HG03457 (cell line): ENCODE data around the gene MYO3B.
"Not testable (repeated sequence)": the region's sequence is repeated elsewhere in the genome, so short reads cannot be mapped to it uniquely, and the experiment has no call there.

Experiments
- ATAC-seq: cut with Tn5 transposase; IDR thresholded peaks from one replicate; pipeline ENCODE4 v1.9.1; 2021; ENCODE audit warnings: moderate number of reproducible peaks; ENCODE audit not compliant: unreplicated experiment

The MYO3B gene

DNA sequence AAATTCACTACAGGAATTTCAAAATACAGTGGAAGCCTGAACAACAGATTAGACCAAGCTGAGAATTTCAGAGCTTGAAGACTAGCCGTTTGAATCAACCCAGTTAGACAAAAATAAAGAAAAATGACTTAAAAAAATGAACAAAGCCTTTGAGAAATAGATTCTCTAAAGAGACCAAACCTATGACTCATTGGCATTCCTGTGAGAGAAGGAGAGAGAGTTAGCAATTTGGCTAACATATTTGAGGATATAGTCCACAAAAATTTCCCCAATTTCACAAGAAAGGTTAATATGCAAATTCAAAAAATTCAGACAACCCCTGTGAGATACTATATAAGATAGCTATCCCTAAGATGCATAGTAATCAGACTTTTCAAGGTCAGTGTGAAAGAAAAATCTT, 78.0 kb downstream of the MYO3B start:
- no peak for ATAC-seq

DNA sequence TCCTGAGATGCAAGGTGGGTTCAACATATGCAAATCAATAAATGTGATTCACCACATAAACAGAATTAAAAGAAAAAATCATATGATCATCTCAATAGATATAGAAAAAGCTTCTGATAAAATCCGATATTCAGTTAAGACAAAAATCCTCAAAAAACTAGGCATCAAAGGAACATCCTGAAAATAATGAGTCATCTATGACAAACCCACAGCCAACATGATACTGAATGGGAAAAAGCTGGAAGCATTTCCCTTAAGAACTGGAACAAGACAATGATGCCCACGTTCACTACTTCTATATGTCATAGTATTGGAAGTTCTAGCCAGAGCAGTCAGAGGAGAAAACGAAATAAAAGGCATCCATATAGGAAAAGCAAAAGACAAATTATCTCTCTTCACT, 80.4 kb downstream of the MYO3B start:
- ATAC-seq = no peak

DNA sequence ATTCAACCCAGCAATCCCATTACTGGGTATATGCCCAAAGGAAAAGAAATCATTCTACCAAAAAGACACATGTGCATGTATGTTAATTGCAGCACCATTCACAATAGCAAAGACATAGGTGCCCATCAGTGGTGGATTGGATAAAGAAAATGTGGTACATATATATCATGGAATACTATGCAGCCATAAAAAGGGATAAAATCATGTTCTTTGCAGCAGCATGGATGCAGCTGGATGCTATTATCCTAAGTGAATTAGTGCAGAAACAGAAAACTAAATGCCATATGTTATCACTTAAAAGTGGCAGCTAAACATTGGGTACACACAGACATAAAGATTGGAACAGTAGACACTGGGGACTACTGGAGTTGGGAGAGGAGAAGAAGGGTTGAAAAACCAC, 82.2 kb downstream of the MYO3B start:
- no peak for ATAC-seq

DNA sequence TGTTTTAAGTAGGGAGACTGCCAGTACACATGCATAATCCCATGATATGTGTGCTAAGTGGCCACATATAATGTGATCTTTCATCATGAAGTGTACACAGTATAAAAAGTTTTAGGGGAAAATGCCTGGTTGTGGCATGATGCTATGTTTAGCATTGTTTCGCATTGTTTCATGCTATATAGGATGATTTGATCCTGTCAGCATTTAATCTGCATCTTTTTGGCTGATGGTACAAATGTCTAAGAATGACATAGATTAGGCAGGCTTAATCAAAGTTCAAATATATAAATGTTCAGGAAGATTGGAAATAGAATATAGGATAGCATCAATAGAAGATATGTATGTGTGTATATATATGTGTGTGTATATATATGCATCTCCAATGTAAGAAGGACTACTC, 83.6 kb downstream of the MYO3B start:
- ATAC-seq = no peak

DNA sequence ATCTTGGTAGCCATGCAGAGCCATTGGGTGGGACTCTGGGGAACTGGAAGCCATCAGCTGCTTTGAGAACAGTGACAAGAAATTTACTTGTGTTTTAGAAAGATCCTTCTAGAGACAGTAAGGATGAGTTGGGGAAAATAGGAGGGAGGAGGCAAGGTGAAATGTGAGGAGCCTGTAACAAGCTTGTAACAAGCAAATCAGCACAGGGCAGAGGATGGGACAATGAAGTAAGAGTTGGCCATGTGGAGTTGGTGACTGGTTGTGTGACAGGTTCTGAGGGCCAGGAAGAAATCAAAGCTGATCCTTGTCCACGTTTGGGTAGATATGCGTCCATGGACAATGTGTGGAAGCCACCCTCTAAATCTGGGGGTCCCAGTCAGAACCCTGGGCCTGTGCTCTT, 84.4 kb downstream of the MYO3B start:
- no peak for ATAC-seq

DNA sequence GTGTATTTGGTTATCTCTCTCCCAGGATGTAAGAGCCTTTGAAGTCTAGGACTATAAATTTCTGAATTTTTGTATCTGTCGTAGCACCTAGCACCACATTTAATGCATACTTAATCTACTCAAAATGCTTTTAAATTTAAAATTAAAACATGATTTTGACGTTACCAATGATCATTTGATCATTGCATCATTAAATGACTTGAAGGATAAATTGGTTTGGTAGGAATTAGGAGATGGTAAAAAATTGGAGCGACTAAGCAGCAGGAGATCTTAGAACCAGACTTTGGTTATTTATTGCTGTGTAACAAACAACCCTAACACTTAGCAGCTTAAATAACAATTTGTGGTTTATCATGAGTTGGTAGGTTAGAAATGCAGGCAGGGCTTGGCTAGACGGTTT, 84.9 kb downstream of the MYO3B start:
- no peak for ATAC-seq

DNA sequence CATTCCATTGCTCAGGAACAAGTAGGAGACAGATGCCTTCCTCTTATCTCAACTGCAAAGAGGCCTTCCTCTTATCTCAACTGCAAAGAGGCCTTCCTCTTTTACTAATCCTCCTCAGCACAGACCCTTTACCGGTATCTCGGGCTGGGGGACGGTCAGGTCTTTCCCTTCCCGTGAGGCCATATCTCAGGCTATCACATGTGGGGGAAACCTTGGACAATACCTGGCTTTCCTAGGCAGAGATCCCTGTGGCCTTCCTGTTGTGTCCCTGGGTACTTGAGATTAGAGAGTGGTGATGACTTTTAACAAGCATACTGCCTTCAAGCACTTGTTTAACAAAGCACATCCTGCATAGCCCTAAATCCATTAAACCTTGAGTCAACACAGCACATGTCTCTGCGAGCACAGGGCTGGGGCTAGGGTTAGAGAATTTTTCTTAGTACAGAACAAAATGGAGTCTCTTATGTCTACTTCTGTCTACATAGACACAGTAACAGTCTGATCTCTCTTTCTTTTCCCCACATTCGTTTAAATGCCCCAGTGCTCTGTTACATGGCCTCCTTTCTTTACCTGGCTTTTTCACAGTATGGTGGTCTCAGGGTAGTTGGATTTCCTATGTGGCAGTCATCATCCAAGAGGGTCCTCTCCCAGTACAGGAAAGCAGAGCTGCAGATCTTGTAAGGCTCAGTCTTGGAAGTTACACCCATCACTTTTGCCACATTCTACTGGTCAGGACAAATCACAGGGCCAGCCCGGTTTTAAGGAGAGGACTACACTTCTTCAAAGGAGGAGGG, 86.0 kb downstream of the MYO3B start:
- ATAC-seq = not testable (repeated sequence)

DNA sequence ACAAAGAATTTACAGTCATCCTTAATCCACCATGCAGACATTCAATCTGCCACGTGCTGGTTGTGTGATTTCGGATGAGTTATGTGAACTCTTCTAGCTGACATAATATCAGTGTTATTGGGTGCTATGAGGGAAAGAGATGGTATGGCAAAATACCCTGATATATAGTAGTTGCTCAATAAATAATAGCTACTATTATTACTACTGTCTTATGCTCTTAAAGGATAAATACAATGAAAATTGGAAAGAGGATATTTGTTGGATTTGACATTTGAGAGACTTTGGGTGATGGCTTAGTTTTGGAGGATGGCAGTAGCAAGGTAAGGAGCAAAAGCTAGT, 86.5 kb downstream of the MYO3B start:
- ATAC-seq = no peak

DNA sequence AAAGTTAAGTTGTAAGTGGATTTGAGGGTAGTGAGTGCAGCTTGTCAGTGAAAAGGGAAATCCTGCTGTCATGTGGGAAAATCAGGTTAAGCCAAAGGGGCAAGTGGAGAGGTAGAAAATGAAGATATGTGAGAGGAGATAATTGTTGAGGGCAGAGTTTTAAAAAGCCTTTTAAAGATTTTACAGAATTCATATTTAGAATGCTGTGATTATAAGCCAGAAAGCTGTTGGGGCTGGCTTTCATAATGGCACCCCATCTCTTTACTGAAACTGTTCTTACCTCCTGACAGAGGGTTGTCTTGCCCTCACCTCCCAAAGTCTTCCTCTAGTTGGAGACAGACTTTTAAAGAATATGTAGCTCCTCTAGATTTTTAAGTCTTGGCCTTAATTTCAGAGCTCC, 86.9 kb downstream of the MYO3B start:
- ATAC-seq = no peak

DNA sequence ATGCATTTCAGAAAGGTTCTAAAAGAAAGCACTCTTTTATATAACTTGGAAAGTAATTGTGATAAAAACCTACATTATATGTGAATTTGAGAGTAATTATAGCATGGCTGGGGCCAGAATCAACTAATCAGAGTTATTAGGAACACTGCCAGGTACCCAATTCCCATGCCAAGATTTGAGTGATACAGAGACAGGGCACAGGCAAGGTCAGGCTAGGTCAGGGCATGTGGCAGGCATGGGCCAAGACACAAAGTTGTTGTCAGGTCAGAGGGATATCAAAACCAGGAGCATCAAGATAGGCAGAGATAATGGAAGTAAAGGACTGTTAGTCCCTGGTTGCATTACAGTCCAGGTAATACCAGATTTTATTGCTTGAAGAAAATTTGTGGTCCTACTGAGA, 87.4 kb downstream of the MYO3B start:
- ATAC-seq = no peak

DNA sequence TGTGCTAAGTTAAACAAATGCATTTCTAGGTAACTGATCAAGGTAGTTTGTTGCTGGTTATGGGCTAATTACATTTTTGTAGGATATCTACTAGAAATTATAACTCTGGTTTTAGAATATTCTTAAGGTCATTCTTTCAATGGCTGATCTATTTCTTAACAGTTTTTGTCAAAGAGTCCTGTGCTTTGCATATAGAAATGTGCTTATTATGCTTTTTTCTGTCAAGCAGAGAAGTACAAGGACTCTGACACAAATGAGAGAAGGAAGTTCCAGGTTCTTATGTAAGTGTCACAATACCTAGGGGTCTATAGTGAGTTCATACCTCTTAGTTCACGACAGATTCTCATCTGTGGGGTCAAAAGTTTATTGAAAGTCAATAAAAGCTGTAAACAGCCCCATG, 88.4 kb downstream of the MYO3B start:
- ATAC-seq = no peak

DNA sequence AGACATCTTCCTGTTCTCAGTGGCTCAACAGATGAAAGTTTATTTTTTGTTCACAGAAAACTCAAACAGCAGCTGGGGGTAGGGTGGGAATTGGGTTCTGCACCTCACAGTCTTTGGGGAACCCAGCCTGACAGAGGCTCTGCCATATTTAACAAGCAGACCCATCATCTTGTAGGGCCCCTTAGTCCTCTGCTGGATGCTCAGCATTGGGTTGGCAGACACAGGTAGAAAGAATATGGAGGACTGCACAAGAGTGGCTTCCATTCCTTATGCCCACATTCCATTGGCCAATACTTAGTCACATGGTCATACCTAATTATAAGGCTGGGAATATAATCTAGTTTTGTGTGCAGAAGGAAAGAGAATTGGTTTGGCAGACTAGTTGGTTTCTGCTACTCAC, 89.1 kb downstream of the MYO3B start:
- ATAC-seq = no peak

DNA sequence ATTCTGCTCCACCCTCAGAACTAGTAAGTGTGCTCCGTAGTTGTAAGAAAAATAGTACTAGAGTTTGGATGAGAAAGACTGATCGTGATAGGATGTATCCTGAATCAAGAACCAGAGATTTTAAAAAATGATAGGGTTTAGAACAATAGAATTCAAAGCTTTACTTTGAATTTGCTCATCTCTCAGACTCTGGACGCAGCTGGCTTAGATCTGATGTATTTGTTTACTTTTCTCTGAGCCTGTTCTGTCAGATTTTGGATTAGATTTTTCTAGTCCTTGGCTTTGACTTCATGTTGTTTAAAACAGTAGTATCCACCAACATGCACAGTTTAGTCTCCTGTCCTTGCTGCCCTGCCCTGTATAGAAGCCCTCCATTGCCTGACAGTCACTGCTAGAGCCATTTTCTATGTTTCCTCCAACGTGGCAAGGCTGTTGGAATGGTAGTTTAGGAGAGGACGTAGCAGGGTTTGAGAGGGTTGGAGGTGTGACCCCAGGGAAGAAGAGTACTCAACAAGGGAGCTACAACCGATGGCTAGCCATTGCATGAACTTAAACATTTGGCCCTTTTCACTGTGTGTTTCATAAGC, 92.4 kb downstream of the MYO3B start:
- ATAC-seq = no peak

DNA sequence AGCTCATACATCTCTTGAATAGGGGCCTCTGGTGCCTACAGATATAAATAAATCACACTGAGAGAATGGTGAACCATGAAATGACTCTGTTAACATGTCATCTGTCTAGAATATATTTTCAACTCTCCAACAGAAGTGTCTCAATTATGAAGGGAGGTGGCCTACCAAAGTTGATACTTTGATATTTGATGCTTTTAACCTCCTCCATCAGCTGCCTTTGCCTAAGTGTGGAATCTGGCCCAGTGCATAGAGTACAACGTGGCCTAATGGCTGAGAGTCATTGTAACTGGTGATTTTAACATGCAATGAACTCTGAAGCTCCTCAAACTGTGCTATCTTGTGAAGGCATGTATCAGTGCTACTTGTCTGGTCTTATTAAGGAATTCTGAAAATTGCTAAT, 93.4 kb downstream of the MYO3B start:
- no peak for ATAC-seq

DNA sequence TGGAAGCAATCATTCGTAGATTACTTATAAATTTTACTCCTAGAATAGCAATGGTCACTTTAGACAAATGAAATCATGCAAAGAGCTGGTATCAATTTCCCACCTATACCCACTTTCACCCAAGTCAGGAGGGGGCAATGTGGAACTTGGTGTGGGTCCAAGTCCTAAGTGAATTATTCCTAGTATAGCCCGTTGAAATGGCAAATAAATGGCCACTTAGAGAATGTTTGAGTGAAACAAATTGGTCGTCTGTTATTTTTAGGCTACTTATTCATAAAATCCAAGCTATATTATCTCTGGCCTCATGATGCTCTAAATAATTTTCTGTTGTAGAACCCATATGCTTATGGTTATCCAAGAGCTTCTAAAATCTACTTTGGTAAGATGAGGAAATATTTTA, 98.1 kb downstream of the MYO3B start:
- no peak for ATAC-seq

DNA sequence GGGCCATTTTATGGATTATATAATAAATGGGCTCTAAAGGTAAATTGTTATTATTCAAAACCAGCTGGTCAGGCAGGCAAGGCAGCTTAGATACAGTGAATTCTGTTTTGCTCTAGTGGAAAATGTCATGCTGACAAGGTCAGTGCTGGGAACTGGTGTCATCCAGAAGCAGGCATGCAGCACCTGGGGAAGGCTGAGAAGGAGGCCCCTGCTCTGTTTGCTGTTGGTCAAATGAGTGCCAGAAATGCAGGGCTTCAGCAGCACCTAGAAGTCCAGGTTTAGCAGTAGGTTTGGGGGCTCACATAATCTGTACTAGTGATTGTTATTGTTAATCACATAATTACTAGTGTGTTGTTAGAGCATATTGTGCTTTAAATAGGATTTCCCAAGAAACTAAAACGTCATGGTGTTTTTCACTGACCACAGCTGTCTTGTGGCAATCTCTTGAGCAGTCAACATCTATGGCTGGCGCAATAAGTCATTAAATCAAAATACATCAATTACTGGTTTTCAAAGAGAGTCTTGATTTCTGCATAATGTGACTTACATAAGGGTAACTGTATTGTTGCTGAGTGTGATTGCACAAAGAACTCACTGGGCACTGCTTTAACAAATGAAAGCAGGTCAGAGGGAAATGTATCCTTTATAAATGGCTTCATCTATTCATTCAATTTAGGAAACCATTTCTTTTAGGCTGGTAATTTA, 99.1 kb downstream of the MYO3B start:
- no peak for ATAC-seq

DNA sequence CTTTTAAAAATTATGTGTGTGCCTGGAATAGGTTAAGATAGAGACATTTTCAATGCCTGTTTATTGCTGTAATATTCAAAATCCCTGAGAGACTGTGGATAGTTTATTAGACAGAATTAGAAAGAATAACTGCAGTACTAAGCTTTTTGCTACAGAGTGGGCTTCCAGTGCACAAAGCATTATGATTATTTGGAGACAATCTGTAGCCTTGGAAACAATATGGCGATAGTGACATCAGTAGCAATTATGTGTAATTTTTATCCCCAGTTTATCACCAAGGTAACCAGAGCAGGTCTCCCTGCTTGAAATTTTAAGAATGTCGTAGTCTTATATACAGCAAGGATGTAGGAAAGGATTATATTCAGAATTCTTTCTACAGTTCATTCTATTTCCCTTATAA, 100.0 kb downstream of the MYO3B start:
- no peak for ATAC-seq

DNA sequence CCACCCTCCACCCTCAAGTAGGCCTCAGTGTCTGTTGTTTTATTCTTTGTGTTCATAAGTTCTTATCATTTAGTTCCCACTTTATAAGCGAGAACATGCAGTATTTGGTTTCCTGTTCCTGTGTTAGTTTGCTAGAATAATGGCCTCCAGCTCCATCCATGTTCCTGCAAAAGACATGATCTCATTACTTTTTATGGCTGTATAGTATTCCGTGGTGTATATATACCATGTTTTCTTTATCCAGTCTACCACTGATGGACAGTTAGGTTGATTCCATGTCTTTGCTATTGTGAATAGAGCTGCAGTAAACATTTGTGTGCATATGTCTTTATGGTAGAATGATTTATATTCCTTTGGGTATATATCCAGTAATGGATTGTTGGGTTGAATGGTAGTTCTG, 101.7 kb downstream of the MYO3B start:
- ATAC-seq = not testable (repeated sequence)

DNA sequence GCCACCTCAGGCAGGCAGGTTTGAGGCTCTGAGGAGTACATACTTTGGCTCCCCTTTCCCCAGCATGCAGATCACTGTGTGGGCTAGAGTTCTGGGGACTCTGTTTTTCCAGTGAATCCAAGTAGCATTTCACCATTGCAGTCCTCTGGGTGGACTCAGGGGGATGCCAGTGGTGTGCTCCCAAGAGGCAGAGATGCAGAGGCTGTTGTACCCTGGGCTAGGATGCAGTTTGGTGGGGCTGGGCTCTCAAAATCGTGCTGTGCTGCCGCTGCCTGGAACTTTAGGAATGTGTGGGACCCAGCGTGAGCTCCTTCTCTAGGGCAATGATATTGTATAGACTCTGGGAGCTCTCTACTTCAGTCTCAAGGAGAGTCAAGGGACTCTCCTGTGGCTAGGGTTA, 104.9 kb downstream of the MYO3B start:
- ATAC-seq = no peak

DNA sequence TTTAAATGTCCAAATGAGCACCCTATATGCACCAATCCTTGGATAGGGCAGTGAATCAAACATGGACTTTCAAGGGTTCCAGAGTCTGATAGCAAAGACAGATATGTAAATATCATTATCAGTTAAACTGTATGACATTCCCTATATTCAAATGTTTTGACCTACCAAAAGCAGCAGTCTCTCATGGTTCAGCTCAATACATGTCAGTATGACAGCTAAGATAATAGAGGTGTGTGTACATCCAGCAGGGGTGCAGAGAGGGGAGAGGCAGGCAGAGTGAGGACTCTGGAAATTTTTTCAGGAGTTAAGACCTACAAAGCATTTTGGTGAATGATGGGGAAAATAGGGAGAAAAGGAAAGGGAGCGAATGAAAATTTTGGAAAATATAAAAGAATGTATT, 106.3 kb downstream of the MYO3B start:
- ATAC-seq = no peak

DNA sequence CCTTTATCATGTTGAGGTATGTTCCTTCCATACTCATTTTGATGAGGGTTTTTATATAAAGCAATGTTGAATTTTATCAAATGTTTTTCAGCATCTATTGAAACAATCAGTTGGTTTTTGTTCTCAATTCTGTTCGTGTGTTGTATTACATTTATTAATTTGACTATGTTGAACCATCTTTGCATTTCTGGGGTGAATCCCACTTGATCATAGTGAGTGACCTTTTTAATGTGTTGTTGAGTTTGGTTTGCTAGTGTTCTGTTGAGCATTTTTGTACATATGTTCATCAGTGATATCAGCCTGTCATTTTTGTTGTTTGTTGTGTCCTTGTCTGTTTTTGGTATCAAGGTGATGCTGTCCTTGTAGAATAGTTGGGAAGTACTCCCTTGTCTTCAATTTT, 110.9 kb downstream of the MYO3B start:
- no peak for ATAC-seq

DNA sequence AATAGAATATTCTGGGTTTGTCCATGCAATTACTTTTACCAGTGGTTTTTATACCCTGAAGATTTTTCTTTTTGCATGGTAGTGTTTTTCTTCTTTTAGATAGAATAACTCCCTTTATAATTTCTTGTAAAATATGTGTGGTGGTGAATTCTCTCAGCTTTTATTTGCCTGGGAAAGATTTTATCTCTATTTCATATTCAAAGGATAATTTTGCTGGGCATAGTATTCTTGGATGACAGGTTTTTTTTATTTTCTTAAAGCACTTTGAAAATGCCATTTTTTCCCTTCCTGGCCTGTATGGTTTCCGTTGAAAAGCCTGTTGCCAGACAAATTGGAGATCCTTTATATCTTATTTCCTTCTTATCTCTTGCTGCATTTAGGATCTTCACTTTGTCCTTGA, 113.5 kb downstream of the MYO3B start:
- ATAC-seq = no peak
